ENCODE data around the gene ZBED4. TPM values are rescaled to one million over a fixed set of nuclear protein-coding genes. Genes with fewer than 3 reads are reported as not detected.

The ZBED4 gene
- total RNA-seq, 1 donor from 2014 or later: 19.8 TPM

- Mint-ChIP-seq H3K27me3 (no peaks in the 10 kb centered on the region), H3K27ac (peak overlapping the region; percentile 85), H3K36me3 (ENCODE audit: low read depth) (peaks cover 2% of the 10 kb centered on the region), H3K4me3 (peak overlapping the region; percentile 66), H3K4me1 (peaks cover 27% of the 10 kb centered on the region), H3K9me3 (no peaks in the 10 kb centered on the region)
- intact Hi-C loops (cut with micrococcal nuclease): loop anchor here (5.0 kb wide), 1 partner anchor 252 kb away; the partner anchor contains the start of gene TRABD
- no peak for DNase-seq
Observed at GRCh38 chr22:49935561-49935960, 81.9 kb downstream of the ZBED4 start.

- Mint-ChIP-seq H3K27me3 (no peaks in the 10 kb centered on the region), H3K9me3 (no peaks in the 10 kb centered on the region), H3K4me1 (peaks cover 23% of the 10 kb centered on the region), H3K4me3 (peak overlapping the region; percentile 66), H3K27ac (peak overlapping the region; percentile 91), H3K36me3 (ENCODE audit: low read depth) (peaks cover 2% of the 10 kb centered on the region)
- DNase-seq: peak; percentile 97
- intact Hi-C loops (cut with micrococcal nuclease): loop anchor here (1.0 to 5.0 kb wide), 3 partner anchors 26 to 251 kb away; partner anchors contain the start of gene TRABD
Observed at GRCh38 chr22:49936018-49936972, 82.7 kb downstream of the ZBED4 start.

- peak overlapping the region; percentile 91 for H3K27ac Mint-ChIP-seq
- peaks cover 20% of the 10 kb centered on the region for H3K4me1 Mint-ChIP-seq
- peaks cover 2% of the 10 kb centered on the region for H3K36me3 Mint-ChIP-seq (ENCODE audit: low read depth)
- intact Hi-C loops (cut with micrococcal nuclease): loop anchor here (1.0 to 5.0 kb wide), 3 partner anchors 25 to 250 kb away; partner anchors contain the start of gene TRABD
- peak overlapping the region; percentile 66 for H3K4me3 Mint-ChIP-seq
- no peaks in the 10 kb centered on the region for H3K9me3 Mint-ChIP-seq
- DNase-seq: no peak
- H3K27me3 Mint-ChIP-seq: no peaks in the 10 kb centered on the region
Observed at GRCh38 chr22:49936973-49937757, 83.5 kb downstream of the ZBED4 start.

GRCh38 chr22:49937758-49938564, 84.3 kb downstream of the ZBED4 start:
- H3K27ac Mint-ChIP-seq: peak overlapping the region; percentile 48

GRCh38 chr22:49938565-49939136, 85.0 kb downstream of the ZBED4 start:
- DNase-seq: no peak
- Mint-ChIP-seq H3K36me3 (ENCODE audit: low read depth) (peaks cover 2% of the 10 kb centered on the region), H3K4me1 (peaks cover 12% of the 10 kb centered on the region), H3K27ac (no peak overlapping the region), H3K9me3 (no peaks in the 10 kb centered on the region), H3K27me3 (no peaks in the 10 kb centered on the region), H3K4me3 (no peak overlapping the region)
- intact Hi-C loops (cut with micrococcal nuclease): loop anchor here (5.0 kb wide), 1 partner anchor 249 kb away; the partner anchor contains the start of gene TRABD

More at GRCh38 chr22:49937758-49938564, 84.3 kb downstream of the ZBED4 start:
- no peaks in the 10 kb centered on the region for H3K27me3 Mint-ChIP-seq
- no peaks in the 10 kb centered on the region for H3K9me3 Mint-ChIP-seq
- H3K36me3 Mint-ChIP-seq (ENCODE audit: low read depth): peaks cover 2% of the 10 kb centered on the region
- no peak for DNase-seq
- intact Hi-C loops (cut with micrococcal nuclease): loop anchor here (2.0 to 5.0 kb wide), 2 partner anchors 39 to 249 kb away; partner anchors contain the start of gene TRABD
- peaks cover 17% of the 10 kb centered on the region for H3K4me1 Mint-ChIP-seq
- no peak overlapping the region for H3K4me3 Mint-ChIP-seq

Other genes with a start within 250 kb of the ZBED4 start
- gene BRD1, start 26.0 kb upstream of the ZBED4 start, total RNA-seq: 36.2 and 43.2 TPM in 2 replicates
- 13.8 and 17.9 TPM in 2 replicates for gene ALG12, start 64.6 kb downstream of the ZBED4 start, total RNA-seq
- 46.8 and 47.4 TPM in 2 replicates for gene CRELD2, start 64.8 kb downstream of the ZBED4 start, total RNA-seq
- 302 and 304 TPM in 2 replicates for gene PIM3, start 106.9 kb downstream of the ZBED4 start, total RNA-seq
- gene IL17REL, start 158.9 kb downstream of the ZBED4 start, total RNA-seq: 0.09 and 0.14 TPM in 2 replicates
- not detected in 2 replicates for gene TTLL8, start 204.5 kb downstream of the ZBED4 start, total RNA-seq
- not detected in 2 replicates for gene MLC1, start 231.6 kb downstream of the ZBED4 start, total RNA-seq
- gene MOV10L1, start 236.2 kb downstream of the ZBED4 start, total RNA-seq: not detected in 2 replicates

Measured in activated CD4-positive, alpha-beta T cell treated with anti-CD3 and anti-CD28 coated beads, Interleukin-2, amount 10 ng/mL, durations not matched to agents 24 days and 14 days (primary cell).